Pericardium fibroblast (primary cell): ENCODE results near the gene SH3PXD2A. TPM values are rescaled to one million over a fixed set of nuclear protein-coding genes. Genes with fewer than 3 reads are reported as not detected.

ENCODE experiments used
- total RNA-seq: library from RNA; depleted of rRNA; stranded (reverse); fragments of >200 nt; gene quantifications from 2 replicates; pipeline ENCODE4 v1.2.3, GENCODE V29; 2015

SH3PXD2A gene, protein sequence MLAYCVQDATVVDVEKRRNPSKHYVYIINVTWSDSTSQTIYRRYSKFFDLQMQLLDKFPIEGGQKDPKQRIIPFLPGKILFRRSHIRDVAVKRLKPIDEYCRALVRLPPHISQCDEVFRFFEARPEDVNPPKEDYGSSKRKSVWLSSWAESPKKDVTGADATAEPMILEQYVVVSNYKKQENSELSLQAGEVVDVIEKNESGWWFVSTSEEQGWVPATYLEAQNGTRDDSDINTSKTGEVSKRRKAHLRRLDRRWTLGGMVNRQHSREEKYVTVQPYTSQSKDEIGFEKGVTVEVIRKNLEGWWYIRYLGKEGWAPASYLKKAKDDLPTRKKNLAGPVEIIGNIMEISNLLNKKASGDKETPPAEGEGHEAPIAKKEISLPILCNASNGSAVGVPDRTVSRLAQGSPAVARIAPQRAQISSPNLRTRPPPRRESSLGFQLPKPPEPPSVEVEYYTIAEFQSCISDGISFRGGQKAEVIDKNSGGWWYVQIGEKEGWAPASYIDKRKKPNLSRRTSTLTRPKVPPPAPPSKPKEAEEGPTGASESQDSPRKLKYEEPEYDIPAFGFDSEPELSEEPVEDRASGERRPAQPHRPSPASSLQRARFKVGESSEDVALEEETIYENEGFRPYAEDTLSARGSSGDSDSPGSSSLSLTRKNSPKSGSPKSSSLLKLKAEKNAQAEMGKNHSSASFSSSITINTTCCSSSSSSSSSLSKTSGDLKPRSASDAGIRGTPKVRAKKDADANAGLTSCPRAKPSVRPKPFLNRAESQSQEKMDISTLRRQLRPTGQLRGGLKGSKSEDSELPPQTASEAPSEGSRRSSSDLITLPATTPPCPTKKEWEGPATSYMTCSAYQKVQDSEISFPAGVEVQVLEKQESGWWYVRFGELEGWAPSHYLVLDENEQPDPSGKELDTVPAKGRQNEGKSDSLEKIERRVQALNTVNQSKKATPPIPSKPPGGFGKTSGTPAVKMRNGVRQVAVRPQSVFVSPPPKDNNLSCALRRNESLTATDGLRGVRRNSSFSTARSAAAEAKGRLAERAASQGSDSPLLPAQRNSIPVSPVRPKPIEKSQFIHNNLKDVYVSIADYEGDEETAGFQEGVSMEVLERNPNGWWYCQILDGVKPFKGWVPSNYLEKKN
- total RNA-seq: 25.2 and 54.0 TPM in 2 replicates

DNA sequence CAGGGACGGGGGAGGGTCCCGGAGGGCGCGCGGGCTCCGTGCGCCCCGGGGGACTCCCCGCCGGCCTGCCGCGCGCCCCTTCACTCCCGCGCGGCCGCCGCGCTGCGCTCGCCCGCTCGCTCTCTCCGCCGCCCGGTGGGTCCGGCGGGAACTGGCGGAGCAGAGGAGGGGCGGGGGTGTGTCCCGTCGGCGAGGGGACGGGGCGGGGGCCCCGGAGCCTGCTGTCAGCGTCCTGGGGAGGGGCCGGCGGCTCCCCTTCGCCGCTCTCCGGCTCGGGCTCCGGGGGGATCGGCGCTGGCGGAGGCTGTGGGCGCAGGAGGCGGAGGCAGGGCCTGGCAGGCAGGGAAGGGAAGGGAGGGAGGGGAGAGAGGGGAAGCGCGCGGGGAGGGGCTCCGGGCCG, at the start of gene SH3PXD2A:
TSS of gene SH3PXD2A (minus strand) at position 153 of the 400 bp plus-strand sequence. CDS start 310 bp downstream, outside the sequence.

Other genes with a start within 250 kb of the SH3PXD2A start
- 17.9 and 18.7 TPM in 2 replicates for gene STN1, start 62.6 kb upstream of the SH3PXD2A start, total RNA-seq
- 23.8 and 34.3 TPM in 2 replicates for gene SLK, start 111.6 kb upstream of the SH3PXD2A start, total RNA-seq
- 0.23 TPM in 1 of 2 replicates, not detected in the other for gene COL17A1, start 230.3 kb upstream of the SH3PXD2A start, total RNA-seq